ENCODE measurements around the gene QRFP. TPM values are rescaled to one million over a fixed set of nuclear protein-coding genes. Genes with fewer than 3 reads are reported as not detected.

Gene QRFP
- total and polyA plus RNA-seq, 11 donors: not detected

DNA sequence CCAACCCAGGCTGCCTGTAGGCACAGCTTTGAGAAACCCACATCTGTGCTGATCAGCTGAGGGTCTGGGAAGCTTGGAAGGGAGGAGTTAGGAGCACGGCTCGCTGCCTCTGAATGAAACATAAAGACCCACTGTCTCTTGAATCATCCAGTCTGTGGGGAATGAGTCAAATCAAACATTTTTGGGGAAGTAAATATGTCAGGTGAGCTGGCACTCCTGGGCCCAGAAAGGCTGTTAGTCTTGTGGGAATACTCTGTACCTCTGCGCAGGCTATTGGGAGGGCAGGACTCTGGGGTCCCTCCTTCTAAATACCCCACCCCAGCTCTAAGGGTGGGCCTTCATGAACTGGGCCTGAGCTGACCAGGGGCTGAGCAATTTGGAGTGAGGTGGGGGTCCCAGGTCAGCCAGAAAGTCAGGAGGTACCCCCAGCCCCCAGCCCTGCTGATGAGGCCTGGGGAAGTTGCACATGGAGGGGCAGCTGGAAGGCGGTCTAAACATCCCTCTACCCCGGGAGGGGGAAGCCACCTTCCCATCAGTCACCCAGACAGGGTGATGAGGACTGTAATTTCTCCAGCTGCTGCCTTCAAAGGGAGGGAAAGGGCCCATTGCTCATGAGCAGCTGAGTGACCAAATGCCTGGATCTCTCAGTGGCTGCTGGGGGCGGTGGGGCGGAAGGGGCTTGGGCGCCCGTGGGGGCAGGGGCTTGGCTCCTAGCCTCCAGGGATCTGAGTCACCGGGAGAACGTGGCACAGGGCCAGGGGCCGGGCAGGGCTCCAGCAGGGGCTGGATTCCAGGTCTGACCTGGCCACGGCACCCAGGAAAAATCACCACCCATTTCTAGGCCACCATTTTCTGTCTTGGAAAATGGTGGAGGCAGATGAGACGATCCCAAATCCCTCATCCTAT, 31.6 kb upstream of the QRFP start:
- peaks cover 0 to 24% (median 3%) of the 10 kb centered on the region in 9 donors for H3K27me3 ChIP-seq
- no peak overlapping the region for H3K4me3 ChIP-seq
- 38 to 48% (median 42%) methylated on average over 11 to 14 of the region's 14 CpGs for WGBS, 4 donors
- no peaks in the 10 kb centered on the region for H3K36me3 ChIP-seq
- DNase-seq (peak; percentile 30 to 81 (median 60)), ATAC-seq (peak in 2 of 4 donors; percentile 20 to 30)
- peaks cover 0 to 26% (median 11%) of the 10 kb centered on the region in 12 donors for H3K4me1 ChIP-seq
- no peaks in the 10 kb centered on the region for H3K9me3 ChIP-seq
- H3K27ac ChIP-seq: no peak overlapping the region
- TF ChIP-seq, protein P1, sequence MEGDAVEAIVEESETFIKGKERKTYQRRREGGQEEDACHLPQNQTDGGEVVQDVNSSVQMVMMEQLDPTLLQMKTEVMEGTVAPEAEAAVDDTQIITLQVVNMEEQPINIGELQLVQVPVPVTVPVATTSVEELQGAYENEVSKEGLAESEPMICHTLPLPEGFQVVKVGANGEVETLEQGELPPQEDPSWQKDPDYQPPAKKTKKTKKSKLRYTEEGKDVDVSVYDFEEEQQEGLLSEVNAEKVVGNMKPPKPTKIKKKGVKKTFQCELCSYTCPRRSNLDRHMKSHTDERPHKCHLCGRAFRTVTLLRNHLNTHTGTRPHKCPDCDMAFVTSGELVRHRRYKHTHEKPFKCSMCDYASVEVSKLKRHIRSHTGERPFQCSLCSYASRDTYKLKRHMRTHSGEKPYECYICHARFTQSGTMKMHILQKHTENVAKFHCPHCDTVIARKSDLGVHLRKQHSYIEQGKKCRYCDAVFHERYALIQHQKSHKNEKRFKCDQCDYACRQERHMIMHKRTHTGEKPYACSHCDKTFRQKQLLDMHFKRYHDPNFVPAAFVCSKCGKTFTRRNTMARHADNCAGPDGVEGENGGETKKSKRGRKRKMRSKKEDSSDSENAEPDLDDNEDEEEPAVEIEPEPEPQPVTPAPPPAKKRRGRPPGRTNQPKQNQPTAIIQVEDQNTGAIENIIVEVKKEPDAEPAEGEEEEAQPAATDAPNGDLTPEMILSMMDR (IDR thresholded peaks at IDR 0.05): no peak
- no peak for TF ChIP-seq POLR2A (IDR thresholded peaks at IDR 0.05)
- intact Hi-C loops (cut with DNase I): loop anchor here in 1 of 10 donors (1.0 kb wide), 1 partner anchor 55 kb away; no protein-coding TSS in a partner anchor

DNA sequence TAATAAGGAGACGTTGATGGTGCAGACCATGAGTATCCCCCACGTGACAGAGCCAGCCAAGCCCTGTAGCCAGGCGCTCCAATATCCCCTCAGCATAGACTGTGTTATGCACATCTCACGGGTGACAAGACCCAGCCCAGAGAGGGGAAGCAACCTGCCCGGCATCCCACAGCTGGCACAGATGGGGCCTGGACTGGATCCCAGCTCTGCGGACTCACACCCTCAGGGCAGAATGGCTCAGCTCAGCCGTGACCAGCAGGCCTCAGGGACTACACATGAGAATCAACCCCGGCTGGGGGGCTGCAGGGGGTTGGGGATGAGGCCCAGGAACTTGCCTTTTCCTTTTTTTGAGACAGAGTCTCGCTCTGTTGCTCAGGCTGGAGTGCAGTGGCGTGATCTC, 30.7 kb upstream of the QRFP start:
- DNase-seq (no peak), ATAC-seq (no peak)
- 79 to 91% (median 89%) methylated on average over 7 to 10 of the region's 10 CpGs for WGBS, 4 donors
- H3K9me3 ChIP-seq: no peaks in the 10 kb centered on the region
- H3K27ac ChIP-seq: no peak overlapping the region
- peaks cover 0 to 20% (median 9%) of the 10 kb centered on the region in 12 donors for H3K4me1 ChIP-seq
- no peaks in the 10 kb centered on the region for H3K36me3 ChIP-seq
- peaks cover 0 to 17% (median 3%) of the 10 kb centered on the region in 9 donors for H3K27me3 ChIP-seq
- H3K4me3 ChIP-seq: no peak overlapping the region
- no peak for TF ChIP-seq POLR2A (IDR thresholded peaks at IDR 0.05)
- TF ChIP-seq, protein P1 (IDR thresholded peaks at IDR 0.05): no peak
- intact Hi-C loops (cut with DNase I): no loop called here

DNA sequence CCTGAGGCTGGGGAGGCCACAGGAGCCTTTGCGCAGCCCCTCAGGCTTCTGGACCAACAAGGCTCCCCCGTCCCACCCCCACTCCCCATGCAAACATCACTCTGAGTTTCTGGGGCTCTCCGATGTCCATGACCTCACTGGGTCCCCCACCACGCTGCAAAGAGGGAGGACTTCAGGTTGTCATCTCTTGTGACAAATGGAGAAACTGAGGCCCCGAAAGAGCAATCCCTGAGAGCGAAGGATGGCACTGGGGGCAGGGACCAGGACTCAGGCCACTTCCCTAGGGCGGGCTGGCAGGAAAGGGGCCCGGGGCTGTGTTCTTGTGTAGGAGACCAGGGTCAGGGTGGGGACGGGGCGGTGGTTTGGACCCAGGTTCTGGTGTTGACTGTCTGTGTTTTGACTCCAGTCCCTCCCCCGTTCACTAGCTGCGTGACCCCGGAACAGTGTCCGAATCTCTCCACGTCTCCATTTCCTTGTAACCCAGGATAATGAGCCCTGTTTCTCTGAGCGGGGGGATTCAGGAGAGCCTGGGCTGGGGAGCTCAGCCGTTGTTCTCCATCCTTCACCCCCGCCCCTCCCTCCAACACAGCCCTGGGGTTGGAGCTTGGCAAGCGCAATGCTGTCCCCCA, 28.6 kb upstream of the QRFP start:
- Histone ChIP-seq H3K27ac (no peak overlapping the region), H3K4me1 (peaks cover 0 to 10% (median 1%) of the 10 kb centered on the region in 12 donors), H3K27me3 (peaks cover 0 to 24% (median 3%) of the 10 kb centered on the region in 9 donors), H3K36me3 (no peaks in the 10 kb centered on the region), H3K4me3 (no peak overlapping the region), H3K9me3 (no peaks in the 10 kb centered on the region)
- ATAC-seq (no peak), DNase-seq (no peak)
- 79 to 86% (median 82%) methylated on average over 16 to 19 of the region's 19 CpGs for WGBS, 4 donors
- intact Hi-C loops (cut with DNase I): no loop called here
- TF ChIP-seq, protein P1 (IDR thresholded peaks at IDR 0.05): no peak
- TF ChIP-seq POLR2A (IDR thresholded peaks at IDR 0.05): no peak

DNA sequence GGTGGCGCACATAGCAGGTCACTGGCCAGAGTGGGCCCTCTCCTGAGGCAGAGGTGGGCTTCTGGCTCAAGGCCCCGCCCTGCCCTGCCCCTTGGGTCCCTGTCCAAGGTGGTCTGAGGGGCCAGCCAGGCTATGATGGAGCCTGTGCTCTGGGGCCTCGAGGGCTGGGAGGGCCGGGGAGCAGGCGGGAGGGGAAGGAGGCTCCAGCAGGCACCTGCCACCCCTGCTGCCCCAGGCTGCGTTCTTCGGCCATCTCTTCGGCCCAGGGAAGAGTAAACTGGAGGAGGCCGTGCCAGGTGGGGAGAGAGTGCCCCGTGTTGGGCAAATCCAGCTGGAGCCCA, 27.8 kb upstream of the QRFP start:
- ATAC-seq (no peak), DNase-seq (no peak)
- no peaks in the 10 kb centered on the region for H3K9me3 ChIP-seq
- intact Hi-C loops (cut with DNase I): no loop called here
- TF ChIP-seq POLR2A (IDR thresholded peaks at IDR 0.05): no peak
- TF ChIP-seq, protein P1 (IDR thresholded peaks at IDR 0.05): no peak
- H3K27ac ChIP-seq: no peak overlapping the region
- H3K27me3 ChIP-seq: peaks cover 0 to 26% (median 3%) of the 10 kb centered on the region in 9 donors
- WGBS, 4 donors: 80 to 83% (median 82%) methylated on average over 8 to 10 of the region's 10 CpGs
- H3K4me1 ChIP-seq: peaks cover 0 to 10% (median 1%) of the 10 kb centered on the region in 12 donors
- H3K36me3 ChIP-seq: no peaks in the 10 kb centered on the region
- no peak overlapping the region for H3K4me3 ChIP-seq
